HG03520 (cell line): ENCODE measurements around the gene TCP11.

Experiments
- ATAC-seq: cut with Tn5 transposase; IDR thresholded peaks from one replicate; pipeline ENCODE4 v1.9.1; 2021; ENCODE audit warnings: mild to moderate bottlenecking, moderate library complexity; ENCODE audit not compliant: unreplicated experiment

TCP11 gene

GRCh38 chr6:35096129-35096862 is 44.8 kb downstream of the TCP11 start:
- ATAC-seq = no peak

- ATAC-seq = no peak
Observed at GRCh38 chr6:35094183-35094582, 47.0 kb downstream of the TCP11 start.

- no peak for ATAC-seq
Observed at GRCh38 chr6:35093783-35094182, 47.4 kb downstream of the TCP11 start.

GRCh38 chr6:35093118-35093445 is 48.1 kb downstream of the TCP11 start:
- ATAC-seq = no peak

GRCh38 chr6:35092362-35093117 is 48.6 kb downstream of the TCP11 start:
- ATAC-seq = no peak

- ATAC-seq = no peak
Observed at GRCh38 chr6:35091346-35092083, 49.6 kb downstream of the TCP11 start.

- no peak for ATAC-seq
Observed at GRCh38 chr6:35090734-35091133, 50.4 kb downstream of the TCP11 start.

- ATAC-seq = no peak
Observed at GRCh38 chr6:35089935-35090505, 51.1 kb downstream of the TCP11 start.

GRCh38 chr6:35089216-35089934 is 51.8 kb downstream of the TCP11 start:
- no peak for ATAC-seq

- no peak for ATAC-seq
Observed at GRCh38 chr6:35088281-35089215, 52.6 kb downstream of the TCP11 start.

GRCh38 chr6:35087361-35088280 is 53.5 kb downstream of the TCP11 start:
- ATAC-seq = no peak

- ATAC-seq = no peak
Observed at GRCh38 chr6:35086636-35087360, 54.3 kb downstream of the TCP11 start.

- ATAC-seq = no peak
Observed at GRCh38 chr6:35086282-35086632, 54.9 kb downstream of the TCP11 start.

GRCh38 chr6:35085359-35086281 is 55.5 kb downstream of the TCP11 start:
- no peak for ATAC-seq

GRCh38 chr6:35084511-35085203 is 56.5 kb downstream of the TCP11 start:
- ATAC-seq = no peak

GRCh38 chr6:35084041-35084491 is 57.1 kb downstream of the TCP11 start:
- no peak for ATAC-seq
